K562 (cell line): ENCODE results near the gene QRICH1. TPM values are rescaled to one million over a fixed set of nuclear protein-coding genes. Genes with fewer than 3 reads are reported as not detected.

Source experiments
- EGR1 ChIP-seq: fragments of 450-650 bp; conservative IDR thresholded peaks from 2 replicates; pipeline ENCODE4 v1.6.1; 2017; ENCODE audit warnings: mild to moderate bottlenecking
- JUND ChIP-seq, 2 experiments: IDR thresholded peaks; 2 replicates in 1 of 2; 3 replicates in 1 of 2; pipeline ENCODE4 v1.6.1; 2011; ENCODE audit warnings: borderline replicate concordance in 2 of 2, low read depth in 2 of 2, low read length in 2 of 2, improper control_type of control experiment in 1 of 2, missing biosample characterization in 1 of 2, missing genetic modification characterization in 1 of 2, missing genetic modification reagents in 1 of 2
- MTA3 ChIP-seq: fragments of 450-650 bp; formaldehyde crosslinking; IDR thresholded peaks from 2 replicates; pipeline ENCODE4 v1.6.1; 2017; ENCODE audit warnings: mild to moderate bottlenecking, borderline replicate concordance
- NFRKB ChIP-seq: fragments of 450-650 bp; IDR thresholded peaks from 2 replicates; pipeline ENCODE4 v1.6.1; 2016; ENCODE audit warnings: low read depth
- SIX5 ChIP-seq, 2 experiments: IDR thresholded peaks; 2 replicates each; pipeline ENCODE4 v1.6.1; 2011; ENCODE audit warnings: low read length in 2 of 2, borderline replicate concordance in 1 of 2, low read depth in 1 of 2, mild to moderate bottlenecking in 1 of 2, moderate library complexity in 1 of 2; ENCODE audit not compliant: insufficient read depth in 1 of 2
- TAF15 ChIP-seq: fragments of 200-400 bp; formaldehyde crosslinking; IDR thresholded peaks from 2 replicates; pipeline ENCODE4 v1.6.1; 2017; ENCODE audit warnings: mild to moderate bottlenecking, low read depth, low read length, moderate library complexity
- ZBTB7A ChIP-seq: IDR thresholded peaks from 2 replicates; pipeline ENCODE4 v1.6.1; 2011; ENCODE audit warnings: low read depth, mild to moderate bottlenecking, low read length, moderate library complexity, borderline replicate concordance; ENCODE audit not compliant: control insufficient read depth
- ZFX ChIP-seq: sonication (generic); formaldehyde crosslinking; IDR thresholded peaks from 2 replicates; pipeline ENCODE4 v1.8.0; 2022; ENCODE audit warnings: mild to moderate bottlenecking, missing genetic modification reagents, moderate library complexity
- ZNF507 ChIP-seq: conservative IDR thresholded peaks from 2 replicates; pipeline ENCODE4 v1.6.1; 2017; ENCODE audit warnings: missing genetic modification characterization, missing compliant biosample characterization
- ZNF77 ChIP-seq: fragments of 250-450 bp; sonication (Bioruptor Pico); IDR thresholded peaks from 2 replicates; pipeline ENCODE4 v1.5.0; 2020
- polyA plus RNA-seq, 8 experiments: library from polyadenylated mRNA; depleted of rRNA in 4 of 8; stranded (reverse) in 5 of 8; unstranded in 3 of 8; fragments of >200 nt; fragmentation: Nextera tagmentation in 2 of 8; fragmentation: Illumina TruSeq in 1 of 8; extraction: Ambion mirVana in 2 of 8; extraction: Trizol in 1 of 8; gene quantifications; 2 replicates each; pipeline versions ENCODE4 v1.2.1 to v1.2.3, GENCODE V29; 2011 to 2014; ENCODE audit warnings: inconsistent platforms in 1 of 8, missing spikeins in 1 of 8
- total RNA-seq, 7 experiments: library from RNA; depleted of rRNA in 6 of 7; stranded (reverse); fragments of >200 nt in 6 of 7; fragmentation: Illumina TruSeq in 2 of 7; extraction: Trizol in 2 of 7; gene quantifications; 2 replicates each; pipeline versions ENCODE4 v1.2.1 to v1.2.3, GENCODE V29; 2011 to 2021; ENCODE audit warnings: low replicate concordance in 1 of 7
- TF ChIP-seq, protein P1 (sequence below), 2 experiments: fragments of 450-650 bp; conservative IDR thresholded peaks; 2 replicates each; pipeline ENCODE4 v1.6.1; 2017; ENCODE audit warnings: mild to moderate bottlenecking in 2 of 2, moderate library complexity in 2 of 2
- TF ChIP-seq, protein P2 (sequence below): sonication (generic); formaldehyde crosslinking; IDR thresholded peaks from 2 replicates; pipeline ENCODE4 v1.8.0; 2022; ENCODE audit warnings: mild to moderate bottlenecking, missing genetic modification reagents
- TF ChIP-seq, protein P3 (sequence below), 3 experiments: fragments of 200-800 bp in 1 of 3; sonication (Bioruptor generic) in 1 of 3; sonication (generic) in 1 of 3; formaldehyde crosslinking in 1 of 3; IDR thresholded peaks; 2 replicates each; pipeline versions ENCODE4 v1.6.1 to v1.8.0; 2016 to 2022; ENCODE audit warnings: mild to moderate bottlenecking in 2 of 3, missing compliant biosample characterization in 2 of 3, missing genetic modification characterization in 2 of 3, missing genetic modification reagents in 1 of 3
- TF ChIP-seq, protein P4 (sequence below): fragments of 250-450 bp; sonication (Bioruptor Pico); IDR thresholded peaks from 2 replicates; pipeline ENCODE4 v1.4.0; 2020
- TF ChIP-seq, protein P5 (sequence below): fragments of 200-800 bp; sonication (Bioruptor generic); IDR thresholded peaks from 2 replicates; pipeline ENCODE4 v1.6.1; 2017; ENCODE audit warnings: missing genetic modification characterization, missing compliant biosample characterization

Gene QRICH1
- total and polyA plus RNA-seq, 9 of the 15 experiments (the other 6 are each of a cell fraction or from before 2014, with no cell fraction given), result 20.1 to 99.2 (median 56.7) TPM

DNA sequence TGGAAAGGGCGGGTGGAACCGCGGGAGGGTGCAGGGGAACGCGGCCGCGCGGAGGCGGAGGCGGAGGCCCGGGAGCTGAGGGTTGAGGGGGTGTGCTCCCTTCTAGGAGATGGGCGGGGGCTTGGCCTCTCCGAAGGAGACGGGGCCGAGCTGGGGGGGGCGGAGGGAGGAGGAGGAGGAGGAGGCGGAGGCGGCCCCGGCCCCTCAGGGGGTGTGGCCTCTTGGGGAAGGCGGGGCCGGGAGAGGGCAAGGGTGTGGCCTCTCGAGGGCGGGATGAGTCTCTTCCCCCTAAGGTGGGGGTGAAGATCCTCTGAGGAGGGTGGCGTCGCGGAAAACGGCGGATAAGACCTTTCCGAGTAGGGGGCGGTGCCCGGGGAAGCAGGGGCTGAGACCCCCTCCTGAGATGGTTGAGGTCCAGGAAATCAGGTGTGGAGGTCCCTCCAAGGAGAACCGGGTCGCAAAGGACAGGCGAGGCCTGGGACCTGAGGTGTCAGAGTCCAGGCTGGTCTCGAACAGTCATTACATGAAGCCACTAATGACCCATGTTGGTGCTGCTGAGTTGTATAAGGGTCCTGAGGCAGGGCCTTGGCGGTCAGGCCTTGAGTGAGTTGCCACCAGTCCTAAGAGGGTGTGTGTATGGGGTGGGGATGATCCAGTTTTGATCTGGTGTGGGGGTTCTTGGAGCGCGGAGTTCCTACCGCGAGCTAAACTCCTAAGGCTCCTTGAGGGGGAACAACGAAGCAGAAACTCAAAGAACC, 85.9 kb downstream of the QRICH1 start (continued):
- TF ChIP-seq ZBTB7A, result peak; percentile 50; the same call in 1 of the 2 replicates
- TF ChIP-seq, protein P1, sequence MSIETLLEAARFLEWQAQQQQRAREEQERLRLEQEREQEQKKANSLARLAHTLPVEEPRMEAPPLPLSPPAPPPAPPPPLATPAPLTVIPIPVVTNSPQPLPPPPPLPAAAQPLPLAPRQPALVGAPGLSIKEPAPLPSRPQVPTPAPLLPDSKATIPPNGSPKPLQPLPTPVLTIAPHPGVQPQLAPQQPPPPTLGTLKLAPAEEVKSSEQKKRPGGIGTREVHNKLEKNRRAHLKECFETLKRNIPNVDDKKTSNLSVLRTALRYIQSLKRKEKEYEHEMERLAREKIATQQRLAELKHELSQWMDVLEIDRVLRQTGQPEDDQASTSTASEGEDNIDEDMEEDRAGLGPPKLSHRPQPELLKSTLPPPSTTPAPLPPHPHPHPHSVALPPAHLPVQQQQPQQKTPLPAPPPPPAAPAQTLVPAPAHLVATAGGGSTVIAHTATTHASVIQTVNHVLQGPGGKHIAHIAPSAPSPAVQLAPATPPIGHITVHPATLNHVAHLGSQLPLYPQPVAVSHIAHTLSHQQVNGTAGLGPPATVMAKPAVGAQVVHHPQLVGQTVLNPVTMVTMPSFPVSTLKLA (conservative IDR thresholded peaks at IDR 0.05), result peak; percentile 3 to 23; a peak in 1 of 4 replicates
- TF ChIP-seq ZFX (CRISPR knock-in tag), result peak; percentile 13; the same call in 1 of the 2 replicates
- TF ChIP-seq ZNF507, result no peak
- 0 out of 2 replicates have a peak, but pooled peaks have one; percentile 1 for TF ChIP-seq JUND (IDR thresholded peaks at IDR 0.05; ENCODE audit: borderline replicate concordance, low read depth, low read length)
- no peak; the same call in 2 of the 3 replicates for TF ChIP-seq JUND (tag; IDR thresholded peaks at IDR 0.05; ENCODE audit: borderline replicate concordance, low read depth, low read length)
- TF ChIP-seq NFRKB, result peak; percentile 12; the same call in 1 of the 2 replicates
- TF ChIP-seq, protein P2, sequence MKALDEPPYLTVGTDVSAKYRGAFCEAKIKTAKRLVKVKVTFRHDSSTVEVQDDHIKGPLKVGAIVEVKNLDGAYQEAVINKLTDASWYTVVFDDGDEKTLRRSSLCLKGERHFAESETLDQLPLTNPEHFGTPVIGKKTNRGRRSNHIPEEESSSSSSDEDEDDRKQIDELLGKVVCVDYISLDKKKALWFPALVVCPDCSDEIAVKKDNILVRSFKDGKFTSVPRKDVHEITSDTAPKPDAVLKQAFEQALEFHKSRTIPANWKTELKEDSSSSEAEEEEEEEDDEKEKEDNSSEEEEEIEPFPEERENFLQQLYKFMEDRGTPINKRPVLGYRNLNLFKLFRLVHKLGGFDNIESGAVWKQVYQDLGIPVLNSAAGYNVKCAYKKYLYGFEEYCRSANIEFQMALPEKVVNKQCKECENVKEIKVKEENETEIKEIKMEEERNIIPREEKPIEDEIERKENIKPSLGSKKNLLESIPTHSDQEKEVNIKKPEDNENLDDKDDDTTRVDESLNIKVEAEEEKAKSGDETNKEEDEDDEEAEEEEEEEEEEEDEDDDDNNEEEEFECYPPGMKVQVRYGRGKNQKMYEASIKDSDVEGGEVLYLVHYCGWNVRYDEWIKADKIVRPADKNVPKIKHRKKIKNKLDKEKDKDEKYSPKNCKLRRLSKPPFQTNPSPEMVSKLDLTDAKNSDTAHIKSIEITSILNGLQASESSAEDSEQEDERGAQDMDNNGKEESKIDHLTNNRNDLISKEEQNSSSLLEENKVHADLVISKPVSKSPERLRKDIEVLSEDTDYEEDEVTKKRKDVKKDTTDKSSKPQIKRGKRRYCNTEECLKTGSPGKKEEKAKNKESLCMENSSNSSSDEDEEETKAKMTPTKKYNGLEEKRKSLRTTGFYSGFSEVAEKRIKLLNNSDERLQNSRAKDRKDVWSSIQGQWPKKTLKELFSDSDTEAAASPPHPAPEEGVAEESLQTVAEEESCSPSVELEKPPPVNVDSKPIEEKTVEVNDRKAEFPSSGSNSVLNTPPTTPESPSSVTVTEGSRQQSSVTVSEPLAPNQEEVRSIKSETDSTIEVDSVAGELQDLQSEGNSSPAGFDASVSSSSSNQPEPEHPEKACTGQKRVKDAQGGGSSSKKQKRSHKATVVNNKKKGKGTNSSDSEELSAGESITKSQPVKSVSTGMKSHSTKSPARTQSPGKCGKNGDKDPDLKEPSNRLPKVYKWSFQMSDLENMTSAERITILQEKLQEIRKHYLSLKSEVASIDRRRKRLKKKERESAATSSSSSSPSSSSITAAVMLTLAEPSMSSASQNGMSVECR (CRISPR knock-in tag), result peak; percentile 8; the same call in 1 of the 2 replicates
- no peak for TF ChIP-seq SIX5 (IDR thresholded peaks at IDR 0.05; ENCODE audit: borderline replicate concordance in 1 of 2, insufficient read depth in 1 of 2, low read depth in 1 of 2, low read length in 2 of 2)
- TF ChIP-seq, protein P3, sequence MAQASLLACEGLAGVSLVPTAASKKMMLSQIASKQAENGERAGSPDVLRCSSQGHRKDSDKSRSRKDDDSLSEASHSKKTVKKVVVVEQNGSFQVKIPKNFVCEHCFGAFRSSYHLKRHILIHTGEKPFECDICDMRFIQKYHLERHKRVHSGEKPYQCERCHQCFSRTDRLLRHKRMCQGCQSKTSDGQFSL (CRISPR knock-in tag; IDR thresholded peaks at IDR 0.05), result peak; percentile 82
- TF ChIP-seq, protein P3 (tag; IDR thresholded peaks at IDR 0.05), result peak in 1 of 2 experiments; percentile 85; a peak in 2 of 4 replicates
- TF ChIP-seq, protein P4, sequence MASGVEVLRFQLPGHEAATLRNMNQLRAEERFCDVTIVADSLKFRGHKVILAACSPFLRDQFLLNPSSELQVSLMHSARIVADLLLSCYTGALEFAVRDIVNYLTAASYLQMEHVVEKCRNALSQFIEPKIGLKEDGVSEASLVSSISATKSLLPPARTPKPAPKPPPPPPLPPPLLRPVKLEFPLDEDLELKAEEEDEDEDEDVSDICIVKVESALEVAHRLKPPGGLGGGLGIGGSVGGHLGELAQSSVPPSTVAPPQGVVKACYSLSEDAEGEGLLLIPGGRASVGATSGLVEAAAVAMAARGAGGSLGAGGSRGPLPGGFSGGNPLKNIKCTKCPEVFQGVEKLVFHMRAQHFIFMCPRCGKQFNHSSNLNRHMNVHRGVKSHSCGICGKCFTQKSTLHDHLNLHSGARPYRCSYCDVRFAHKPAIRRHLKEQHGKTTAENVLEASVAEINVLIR (CRISPR knock-in tag), result no peak
- no peak for TF ChIP-seq TAF15
- TF ChIP-seq, protein P5, sequence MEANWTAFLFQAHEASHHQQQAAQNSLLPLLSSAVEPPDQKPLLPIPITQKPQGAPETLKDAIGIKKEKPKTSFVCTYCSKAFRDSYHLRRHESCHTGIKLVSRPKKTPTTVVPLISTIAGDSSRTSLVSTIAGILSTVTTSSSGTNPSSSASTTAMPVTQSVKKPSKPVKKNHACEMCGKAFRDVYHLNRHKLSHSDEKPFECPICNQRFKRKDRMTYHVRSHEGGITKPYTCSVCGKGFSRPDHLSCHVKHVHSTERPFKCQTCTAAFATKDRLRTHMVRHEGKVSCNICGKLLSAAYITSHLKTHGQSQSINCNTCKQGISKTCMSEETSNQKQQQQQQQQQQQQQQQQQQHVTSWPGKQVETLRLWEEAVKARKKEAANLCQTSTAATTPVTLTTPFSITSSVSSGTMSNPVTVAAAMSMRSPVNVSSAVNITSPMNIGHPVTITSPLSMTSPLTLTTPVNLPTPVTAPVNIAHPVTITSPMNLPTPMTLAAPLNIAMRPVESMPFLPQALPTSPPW (CRISPR knock-in tag), result peak; percentile 86
- TF ChIP-seq MTA3, result peak; percentile 0; the same call in 1 of the 2 replicates
- no peak for TF ChIP-seq ZNF77 (CRISPR knock-in tag)
- peak; percentile 93 for TF ChIP-seq EGR1
